ENCODE results near the gene SLC49A3.

GRCh38 chr4:656436-657337, 32.3 kb downstream of the SLC49A3 start:
- no peak for TF ChIP-seq EZH2 (IDR thresholded peaks at IDR 0.05; ENCODE audit: borderline replicate concordance, low read length)
- TF ChIP-seq, protein P1, sequence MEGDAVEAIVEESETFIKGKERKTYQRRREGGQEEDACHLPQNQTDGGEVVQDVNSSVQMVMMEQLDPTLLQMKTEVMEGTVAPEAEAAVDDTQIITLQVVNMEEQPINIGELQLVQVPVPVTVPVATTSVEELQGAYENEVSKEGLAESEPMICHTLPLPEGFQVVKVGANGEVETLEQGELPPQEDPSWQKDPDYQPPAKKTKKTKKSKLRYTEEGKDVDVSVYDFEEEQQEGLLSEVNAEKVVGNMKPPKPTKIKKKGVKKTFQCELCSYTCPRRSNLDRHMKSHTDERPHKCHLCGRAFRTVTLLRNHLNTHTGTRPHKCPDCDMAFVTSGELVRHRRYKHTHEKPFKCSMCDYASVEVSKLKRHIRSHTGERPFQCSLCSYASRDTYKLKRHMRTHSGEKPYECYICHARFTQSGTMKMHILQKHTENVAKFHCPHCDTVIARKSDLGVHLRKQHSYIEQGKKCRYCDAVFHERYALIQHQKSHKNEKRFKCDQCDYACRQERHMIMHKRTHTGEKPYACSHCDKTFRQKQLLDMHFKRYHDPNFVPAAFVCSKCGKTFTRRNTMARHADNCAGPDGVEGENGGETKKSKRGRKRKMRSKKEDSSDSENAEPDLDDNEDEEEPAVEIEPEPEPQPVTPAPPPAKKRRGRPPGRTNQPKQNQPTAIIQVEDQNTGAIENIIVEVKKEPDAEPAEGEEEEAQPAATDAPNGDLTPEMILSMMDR (conservative IDR thresholded peaks at IDR 0.05 in 1 of 2, IDR thresholded peaks at IDR 0.05 in 1 of 2; ENCODE audit: extremely low read depth in 1 of 2, insufficient read depth in 1 of 2, low read depth in 1 of 2, low read length in 2 of 2) = no peak

Measured in mammary epithelial cell (primary cell).